Gastrocnemius medialis (tissue), 4 donors: ENCODE measurements around the gene IRF2BPL. TPM values are rescaled to one million over a fixed set of nuclear protein-coding genes. Genes with fewer than 3 reads are reported as not detected.

Source experiments
- ATAC-seq, 2 donors: fragments of 150-250 bp; one replicate each; pipeline ENCODE4 v1.9.1; 2016
- DNase-seq, 2 donors: peaks; one replicate each; pipeline ENCODE4 v3.0.0-alpha.2; 2019
- H3K27ac ChIP-seq, 4 donors: fragments of 200-600 bp; sonication (generic); 1 replicate in 1 of 4; 2 replicates in 3 of 4; pipeline ENCODE4 v1.5.1; 2016 to 2018; ENCODE audit warnings: mild to moderate bottlenecking in 2 of 4, moderate library complexity in 1 of 4
- H3K27me3 ChIP-seq, 3 donors: fragments of 200-600 bp; sonication (generic) in 2 of 3; 1 replicate in 1 of 3; 2 replicates in 2 of 3; pipeline versions ENCODE4 v1.5.1 to v1.6.0; 2016 to 2019; ENCODE audit warnings: mild to moderate bottlenecking in 1 of 3, moderate library complexity in 1 of 3
- H3K36me3 ChIP-seq, 2 donors: fragments of 200-600 bp; sonication (generic) in 1 of 2; one replicate each; pipeline ENCODE4 v1.5.1; 2017 to 2018
- H3K4me1 ChIP-seq, 2 donors: fragments of 200-600 bp; sonication (generic) in 1 of 2; one replicate each; pipeline ENCODE4 v1.5.1; 2016 to 2017; ENCODE audit warnings: mild to moderate bottlenecking in 2 of 2
- H3K4me3 ChIP-seq, 4 donors: fragments of 200-600 bp; sonication (generic) in 3 of 4; 1 replicate in 1 of 4; 2 replicates in 3 of 4; pipeline ENCODE4 v1.5.1; 2016 to 2019; ENCODE audit warnings: mild to moderate bottlenecking in 2 of 4
- H3K9me3 ChIP-seq, 3 donors: fragments of 200-600 bp; sonication (generic) in 2 of 3; 1 replicate in 1 of 3; 2 replicates in 2 of 3; pipeline ENCODE4 v1.5.1; 2016 to 2019
- POLR2A ChIP-seq, 2 donors: fragments of 450-650 bp; IDR thresholded peaks; one replicate each; pipeline ENCODE4 v1.6.1; 2017; ENCODE audit warnings: antibody characterized with exemption in 2 of 2, mild to moderate bottlenecking in 2 of 2, moderate library complexity in 2 of 2
- in situ Hi-C, 4 donors: fragments of 200-750 bp; cut with MboI; loops; one replicate each; pipeline versions ENCODE4 v1.15.0 to v1.8.0; 2017; ENCODE audit warnings: low sequenced_read_pairs in 4 of 4
- intact Hi-C: fragments of 100-400 bp; cut with DNase I; formaldehyde crosslinking; loops from one replicate; pipeline ENCODE4 v1.15.1; 2023; ENCODE audit warnings: low total_unique reads
- total RNA-seq, 4 donors: library from RNA; depleted of rRNA; stranded (reverse); fragments of >200 nt; gene quantifications; one replicate each; pipeline versions ENCODE4 v1.1.0 to v1.2.3, GENCODE V29; 2016
- TF ChIP-seq, protein P1 (sequence below), 5 experiments: fragments of 450-650 bp in 3 of 5; fragments of 200-600 bp in 2 of 5; sonication (generic) in 2 of 5; IDR thresholded peaks in 4 of 5; conservative IDR thresholded peaks in 1 of 5; 1 replicate in 4 of 5; 2 replicates in 1 of 5; pipeline ENCODE4 v1.5.1; 2016 to 2019; ENCODE audit warnings: antibody characterized with exemption in 5 of 5, mild to moderate bottlenecking in 3 of 5, moderate library complexity in 3 of 5

IRF2BPL gene
- total RNA-seq, 4 donors from 2014 or later = 15.0 to 26.4 (median 17.0) TPM

- Histone ChIP-seq H3K27me3 (no peaks in the 10 kb centered on the region), H3K36me3 (no peaks in the 10 kb centered on the region), H3K4me3 (no peak overlapping the region), H3K27ac (no peak overlapping the region), H3K4me1 (peaks cover 10 to 15% of the 10 kb centered on the region in 2 donors), H3K9me3 (no peaks in the 10 kb centered on the region)
- DNase-seq = no peak
- no peak for ATAC-seq
- intact Hi-C loops = no loop called here
- TF ChIP-seq, protein P1, sequence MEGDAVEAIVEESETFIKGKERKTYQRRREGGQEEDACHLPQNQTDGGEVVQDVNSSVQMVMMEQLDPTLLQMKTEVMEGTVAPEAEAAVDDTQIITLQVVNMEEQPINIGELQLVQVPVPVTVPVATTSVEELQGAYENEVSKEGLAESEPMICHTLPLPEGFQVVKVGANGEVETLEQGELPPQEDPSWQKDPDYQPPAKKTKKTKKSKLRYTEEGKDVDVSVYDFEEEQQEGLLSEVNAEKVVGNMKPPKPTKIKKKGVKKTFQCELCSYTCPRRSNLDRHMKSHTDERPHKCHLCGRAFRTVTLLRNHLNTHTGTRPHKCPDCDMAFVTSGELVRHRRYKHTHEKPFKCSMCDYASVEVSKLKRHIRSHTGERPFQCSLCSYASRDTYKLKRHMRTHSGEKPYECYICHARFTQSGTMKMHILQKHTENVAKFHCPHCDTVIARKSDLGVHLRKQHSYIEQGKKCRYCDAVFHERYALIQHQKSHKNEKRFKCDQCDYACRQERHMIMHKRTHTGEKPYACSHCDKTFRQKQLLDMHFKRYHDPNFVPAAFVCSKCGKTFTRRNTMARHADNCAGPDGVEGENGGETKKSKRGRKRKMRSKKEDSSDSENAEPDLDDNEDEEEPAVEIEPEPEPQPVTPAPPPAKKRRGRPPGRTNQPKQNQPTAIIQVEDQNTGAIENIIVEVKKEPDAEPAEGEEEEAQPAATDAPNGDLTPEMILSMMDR (IDR thresholded peaks at IDR 0.05 in 4 of 5, conservative IDR thresholded peaks at IDR 0.05 in 1 of 5) = no peak
- no peak for TF ChIP-seq POLR2A (IDR thresholded peaks at IDR 0.05)
- in situ Hi-C loops = no loop called here
Measured at GRCh38 chr14:76997257-76997970, 31.1 kb downstream of the IRF2BPL start.

DNA sequence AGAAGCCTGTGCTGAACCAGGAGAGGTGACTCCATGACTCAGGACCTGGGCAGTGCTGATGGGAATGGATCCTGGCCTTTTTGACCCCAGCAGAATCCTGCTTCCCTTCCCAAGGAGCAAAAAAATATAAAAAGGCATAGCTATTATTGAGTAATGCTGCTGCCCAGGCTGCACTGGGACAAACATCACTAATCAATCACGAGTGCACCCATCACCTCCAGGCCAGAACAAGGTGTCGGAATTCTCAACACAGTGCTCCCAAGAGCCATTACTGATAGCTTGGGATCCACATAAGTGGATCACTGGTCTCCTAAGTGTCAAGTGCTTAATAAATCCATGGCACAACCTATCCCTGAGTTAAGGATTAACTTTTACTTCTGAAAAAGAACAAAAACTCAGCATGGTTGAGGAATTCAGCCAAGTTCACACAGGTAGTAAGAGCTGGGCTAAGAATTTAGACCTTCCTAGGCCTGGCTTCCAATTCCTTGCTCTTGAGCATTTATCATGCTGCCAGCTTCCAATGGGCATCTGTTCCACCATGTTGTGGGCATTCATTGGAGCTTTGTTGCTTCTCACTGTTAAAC lies 31.9 kb downstream of the IRF2BPL start:
- ATAC-seq (no peak), DNase-seq (no peak)
- H3K4me3 ChIP-seq = no peak overlapping the region
- peaks cover 10 to 15% of the 10 kb centered on the region in 2 donors for H3K4me1 ChIP-seq
- intact Hi-C loops = no loop called here
- in situ Hi-C loops = no loop called here
- TF ChIP-seq, protein P1 (IDR thresholded peaks at IDR 0.05 in 4 of 5, conservative IDR thresholded peaks at IDR 0.05 in 1 of 5) = no peak
- no peak for TF ChIP-seq POLR2A (IDR thresholded peaks at IDR 0.05)
- H3K27ac ChIP-seq = no peak overlapping the region
- no peaks in the 10 kb centered on the region for H3K27me3 ChIP-seq
- H3K9me3 ChIP-seq = no peaks in the 10 kb centered on the region
- H3K36me3 ChIP-seq = no peaks in the 10 kb centered on the region

GRCh38 chr14:76995279-76996035 lies 33.1 kb downstream of the IRF2BPL start:
- intact Hi-C loops (no loop called here), in situ Hi-C loops (no loop called here)
- DNase-seq (no peak), ATAC-seq (no peak)
- peaks cover under 1 to 8% of the 10 kb centered on the region in 2 donors for H3K4me1 ChIP-seq
- no peaks in the 10 kb centered on the region for H3K36me3 ChIP-seq
- no peak for TF ChIP-seq POLR2A (IDR thresholded peaks at IDR 0.05)
- TF ChIP-seq, protein P1 (IDR thresholded peaks at IDR 0.05 in 4 of 5, conservative IDR thresholded peaks at IDR 0.05 in 1 of 5) = no peak
- H3K4me3 ChIP-seq = no peak overlapping the region
- H3K27ac ChIP-seq = no peak overlapping the region
- no peaks in the 10 kb centered on the region for H3K27me3 ChIP-seq
- H3K9me3 ChIP-seq = no peaks in the 10 kb centered on the region

- no peak overlapping the region for H3K4me3 ChIP-seq
- intact Hi-C loops = no loop called here
- no peaks in the 10 kb centered on the region for H3K27me3 ChIP-seq
- no peak overlapping the region for H3K27ac ChIP-seq
- H3K9me3 ChIP-seq = no peaks in the 10 kb centered on the region
- no peaks in the 10 kb centered on the region for H3K4me1 ChIP-seq
- in situ Hi-C loops = no loop called here
- ATAC-seq (no peak), DNase-seq (no peak)
- H3K36me3 ChIP-seq = no peaks in the 10 kb centered on the region
- TF ChIP-seq, protein P1 (IDR thresholded peaks at IDR 0.05 in 4 of 5, conservative IDR thresholded peaks at IDR 0.05 in 1 of 5) = no peak
- TF ChIP-seq POLR2A (IDR thresholded peaks at IDR 0.05) = no peak
Measured at GRCh38 chr14:76993752-76994151, 34.8 kb downstream of the IRF2BPL start.
